Neural progenitor cell (in vitro differentiated cells): ENCODE results near the gene IGFALS. TPM values are rescaled to one million over a fixed set of nuclear protein-coding genes. Genes with fewer than 3 reads are reported as not detected.
A peak's percentile ranks its signal among the peaks of the same experiment; 100 is the strongest.

Experiments used
- DNase-seq: peaks from one replicate; pipeline ENCODE4 v3.0.0-alpha.2; 2016; ENCODE audit warnings: low spot score
- H2AFZ ChIP-seq: fragments of 200-600 bp; sonication (generic); replicated peaks from 2 replicates; pipeline ENCODE4 v1.6.1; 2016; ENCODE audit warnings: antibody characterized with exemption
- H3F3A ChIP-seq: fragments of 200-600 bp; sonication (generic); 2 replicates; pipeline ENCODE4 v1.6.1; 2016; ENCODE audit warnings: antibody characterized with exemption, low read depth
- H3K27ac ChIP-seq: fragments of 200-600 bp; sonication (generic); 2 replicates; pipeline ENCODE4 v1.5.1; 2016; ENCODE audit warnings: mild to moderate bottlenecking
- H3K27me3 ChIP-seq: fragments of 200-600 bp; sonication (generic); 2 replicates; pipeline ENCODE4 v1.6.1; 2016; ENCODE audit warnings: mild to moderate bottlenecking, moderate library complexity
- H3K36me3 ChIP-seq: fragments of 200-600 bp; sonication (generic); 2 replicates; pipeline ENCODE4 v1.5.1; 2016
- H3K4me1 ChIP-seq: fragments of 200-600 bp; sonication (generic); 2 replicates; pipeline ENCODE4 v1.6.1; 2016; ENCODE audit warnings: mixed run types
- H3K4me2 ChIP-seq: fragments of 200-600 bp; sonication (generic); 2 replicates; pipeline ENCODE4 v1.6.1; 2016
- H3K4me3 ChIP-seq: fragments of 200-600 bp; sonication (generic); 2 replicates; pipeline ENCODE4 v1.5.1; 2016
- H3K79me2 ChIP-seq: fragments of 200-600 bp; sonication (generic); 2 replicates; pipeline ENCODE4 v1.6.1; 2016; ENCODE audit warnings: low read depth
- H3K9ac ChIP-seq: fragments of 200-600 bp; sonication (generic); 2 replicates; pipeline ENCODE4 v1.6.1; 2016
- H3K9me3 ChIP-seq: fragments of 200-600 bp; sonication (generic); 2 replicates; pipeline ENCODE4 v1.5.1; 2016; ENCODE audit warnings: low read depth
- H4K20me1 ChIP-seq: fragments of 200-600 bp; sonication (generic); 2 replicates; pipeline ENCODE4 v1.6.1; 2016; ENCODE audit warnings: low read depth
- H3K27ac Mint-ChIP-seq: 3 replicates; pipeline ENCODE4 v1.8.0; 2021; ENCODE audit warnings: mixed read lengths
- H3K27me3 Mint-ChIP-seq: 2 replicates; pipeline ENCODE4 v1.8.0; 2022; ENCODE audit warnings: low read depth, mild to moderate bottlenecking, inconsistent platforms, moderate library complexity, mixed read lengths; ENCODE audit not compliant: insufficient read depth
- H3K36me3 Mint-ChIP-seq: 3 replicates; pipeline ENCODE4 v1.8.0; 2021; ENCODE audit warnings: mixed read lengths
- H3K4me1 Mint-ChIP-seq: 3 replicates; pipeline ENCODE4 v1.8.0; 2021; ENCODE audit warnings: mixed read lengths
- H3K4me3 Mint-ChIP-seq: 3 replicates; pipeline ENCODE4 v1.8.0; 2021; ENCODE audit warnings: mild to moderate bottlenecking, moderate library complexity, mixed read lengths
- H3K9me3 Mint-ChIP-seq: 3 replicates; pipeline ENCODE4 v1.8.0; 2020; ENCODE audit warnings: mixed read lengths
- EZH2 ChIP-seq: fragments of 200-600 bp; sonication (generic); IDR thresholded peaks from 2 replicates; pipeline ENCODE4 v1.6.1; 2017; ENCODE audit warnings: antibody characterized with exemption, mild to moderate bottlenecking, moderate library complexity
- EZH2phosphoT487 ChIP-seq: fragments of 200-600 bp; sonication (generic); IDR thresholded peaks from 2 replicates; pipeline ENCODE4 v1.6.1; 2017; ENCODE audit warnings: antibody characterized with exemption
- total RNA-seq: library from RNA; depleted of rRNA; stranded (reverse); fragments of >200 nt; gene quantifications from 2 replicates; pipeline ENCODE4 v1.2.3, GENCODE V29; 2015; ENCODE audit warnings: low replicate concordance
- TF ChIP-seq, protein P1 (sequence below): fragments of 200-600 bp; sonication (generic); IDR thresholded peaks from 2 replicates; pipeline ENCODE4 v1.5.1; 2017; ENCODE audit warnings: antibody characterized with exemption, mild to moderate bottlenecking

IGFALS gene
- total RNA-seq, 1 donor from 2014 or later = not detected

DNA sequence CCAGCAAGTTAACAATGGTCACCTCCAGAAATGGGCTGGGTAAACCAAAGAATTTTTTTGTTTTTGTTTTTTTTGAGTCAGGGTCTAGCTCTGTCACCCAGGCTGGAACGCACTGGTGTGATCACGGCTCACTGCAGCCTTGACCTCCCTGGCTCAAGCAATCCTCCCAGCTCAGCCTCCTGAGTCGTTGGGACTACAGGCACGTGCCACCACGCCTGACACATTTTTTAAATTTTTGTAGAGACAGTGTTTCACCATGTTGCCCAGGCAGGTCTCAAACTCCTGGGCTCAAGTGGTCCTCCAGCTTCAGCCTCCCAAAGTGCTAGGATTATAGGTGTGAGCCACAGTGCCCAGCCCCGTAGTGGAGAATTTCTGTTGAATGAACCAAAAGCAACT, 12.8 kb downstream of the IGFALS start:
- H3K9ac ChIP-seq = no peak overlapping the region
- peaks cover 16% of the 10 kb centered on the region for H3F3A ChIP-seq
- no peak for DNase-seq
- H2AFZ ChIP-seq = no peak overlapping the region
- H3K9me3 ChIP-seq = no peaks in the 10 kb centered on the region
- peaks cover 41% of the 10 kb centered on the region for H3K79me2 ChIP-seq
- Mint-ChIP-seq H3K4me3 (peak overlapping the region; percentile 90), H3K9me3 (no peaks in the 10 kb centered on the region), H3K27ac (no peak overlapping the region), H3K4me1 (peaks cover 15% of the 10 kb centered on the region), H3K27me3 (peaks cover 9% of the 10 kb centered on the region), H3K36me3 (no peaks in the 10 kb centered on the region)
- H3K4me1 ChIP-seq = peaks cover 6% of the 10 kb centered on the region
- H3K4me2 ChIP-seq = no peak overlapping the region
- no peak overlapping the region for H3K27ac ChIP-seq
- H3K27me3 ChIP-seq = no peaks in the 10 kb centered on the region
- no peak overlapping the region for H3K4me3 ChIP-seq
- H4K20me1 ChIP-seq = peaks cover 56% of the 10 kb centered on the region
- no peaks in the 10 kb centered on the region for H3K36me3 ChIP-seq
- no peak for TF ChIP-seq EZH2phosphoT487
- TF ChIP-seq EZH2 = no peak
- TF ChIP-seq, protein P1, sequence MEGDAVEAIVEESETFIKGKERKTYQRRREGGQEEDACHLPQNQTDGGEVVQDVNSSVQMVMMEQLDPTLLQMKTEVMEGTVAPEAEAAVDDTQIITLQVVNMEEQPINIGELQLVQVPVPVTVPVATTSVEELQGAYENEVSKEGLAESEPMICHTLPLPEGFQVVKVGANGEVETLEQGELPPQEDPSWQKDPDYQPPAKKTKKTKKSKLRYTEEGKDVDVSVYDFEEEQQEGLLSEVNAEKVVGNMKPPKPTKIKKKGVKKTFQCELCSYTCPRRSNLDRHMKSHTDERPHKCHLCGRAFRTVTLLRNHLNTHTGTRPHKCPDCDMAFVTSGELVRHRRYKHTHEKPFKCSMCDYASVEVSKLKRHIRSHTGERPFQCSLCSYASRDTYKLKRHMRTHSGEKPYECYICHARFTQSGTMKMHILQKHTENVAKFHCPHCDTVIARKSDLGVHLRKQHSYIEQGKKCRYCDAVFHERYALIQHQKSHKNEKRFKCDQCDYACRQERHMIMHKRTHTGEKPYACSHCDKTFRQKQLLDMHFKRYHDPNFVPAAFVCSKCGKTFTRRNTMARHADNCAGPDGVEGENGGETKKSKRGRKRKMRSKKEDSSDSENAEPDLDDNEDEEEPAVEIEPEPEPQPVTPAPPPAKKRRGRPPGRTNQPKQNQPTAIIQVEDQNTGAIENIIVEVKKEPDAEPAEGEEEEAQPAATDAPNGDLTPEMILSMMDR = no peak

DNA sequence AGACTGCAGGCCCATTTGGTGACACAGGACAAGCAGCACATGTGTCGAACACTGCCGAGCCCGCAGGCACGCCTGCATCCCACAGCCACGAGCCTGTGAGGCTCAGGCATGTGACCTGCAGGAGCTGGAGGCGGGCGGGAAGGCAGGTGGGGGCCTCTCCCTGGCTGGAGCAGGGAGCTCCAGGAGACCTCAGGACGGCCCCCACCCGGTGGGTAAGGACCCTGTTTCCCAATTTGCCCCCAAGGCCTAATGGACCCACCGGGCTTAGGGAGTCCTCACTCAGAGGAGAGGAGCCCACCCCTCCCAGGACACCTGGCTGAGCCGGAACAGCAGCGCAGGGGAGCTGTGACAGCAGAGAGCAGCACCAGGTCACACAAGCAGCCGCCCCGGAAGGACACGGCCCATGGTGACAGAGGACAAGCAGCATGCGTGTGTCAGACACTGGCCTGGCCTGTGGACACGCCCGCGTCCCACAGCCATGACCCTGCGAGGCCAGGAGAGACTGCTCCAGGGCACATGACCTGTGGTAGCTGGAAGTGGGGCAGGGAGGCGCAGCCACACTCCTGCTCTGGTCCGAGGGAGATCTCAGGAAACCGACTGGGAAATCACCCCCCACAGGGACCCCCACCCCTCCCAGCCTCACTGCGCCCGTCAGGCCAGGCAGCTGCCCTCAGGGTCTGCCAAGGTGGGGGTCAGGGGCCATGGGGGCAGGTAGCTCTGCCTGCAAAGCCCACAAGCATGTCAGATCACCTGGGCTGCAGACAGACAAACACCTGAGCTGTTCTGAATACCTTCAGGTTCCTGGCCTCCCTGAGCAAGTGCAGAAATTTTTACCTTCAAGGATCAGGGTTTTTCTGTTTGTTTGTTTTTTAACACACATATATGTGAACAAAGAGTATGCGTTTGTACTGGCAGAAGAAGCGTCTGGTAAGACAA, 13.5 kb downstream of the IGFALS start:
- no peak overlapping the region for H3K27ac Mint-ChIP-seq
- peaks cover 9% of the 10 kb centered on the region for H3K27me3 Mint-ChIP-seq
- no peak overlapping the region for H3K27ac ChIP-seq
- H3K36me3 Mint-ChIP-seq = no peaks in the 10 kb centered on the region
- no peak overlapping the region for H3K4me2 ChIP-seq
- no peak overlapping the region for H2AFZ ChIP-seq
- H3K9me3 Mint-ChIP-seq = no peaks in the 10 kb centered on the region
- no peak overlapping the region for H3K4me3 ChIP-seq
- peak overlapping the region; percentile 90 for H3K4me3 Mint-ChIP-seq
- DNase-seq = no peak
- H3F3A ChIP-seq = peaks cover 16% of the 10 kb centered on the region
- no peaks in the 10 kb centered on the region for H3K27me3 ChIP-seq
- H4K20me1 ChIP-seq = peaks cover 50% of the 10 kb centered on the region
- TF ChIP-seq, protein P1 = no peak
- TF ChIP-seq EZH2 (no peak), EZH2phosphoT487 (no peak)
- H3K9me3 ChIP-seq = no peaks in the 10 kb centered on the region
- no peaks in the 10 kb centered on the region for H3K36me3 ChIP-seq
- peaks cover 35% of the 10 kb centered on the region for H3K79me2 ChIP-seq
- H3K4me1 Mint-ChIP-seq = peaks cover 13% of the 10 kb centered on the region
- peaks cover 6% of the 10 kb centered on the region for H3K4me1 ChIP-seq
- no peak overlapping the region for H3K9ac ChIP-seq

DNA sequence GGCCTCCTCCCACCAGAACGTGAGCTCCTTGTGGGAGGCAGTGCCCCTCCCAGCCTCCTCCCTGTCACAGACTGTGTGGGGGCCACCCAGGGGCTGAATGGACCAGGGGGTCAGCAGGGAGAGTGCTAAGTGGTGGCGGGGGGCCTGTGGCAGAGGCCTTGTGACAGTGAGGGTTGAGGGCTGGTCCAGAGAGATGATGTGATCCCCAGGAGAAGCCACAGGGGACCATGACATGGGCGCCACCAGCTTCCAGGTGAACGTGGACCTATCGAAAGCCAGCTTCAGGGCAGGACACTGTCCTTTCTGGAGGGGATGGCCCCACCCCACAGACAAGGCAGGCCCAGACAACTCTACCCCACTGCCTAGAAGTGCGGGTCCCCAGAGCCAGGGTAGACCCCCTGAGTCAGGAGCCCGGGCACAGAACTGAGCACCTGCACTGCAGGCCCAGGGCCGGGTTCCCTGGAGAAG, 14.2 kb downstream of the IGFALS start:
- Mint-ChIP-seq H3K27ac (no peak overlapping the region), H3K36me3 (no peaks in the 10 kb centered on the region), H3K4me3 (no peak overlapping the region), H3K27me3 (peaks cover 9% of the 10 kb centered on the region), H3K9me3 (no peaks in the 10 kb centered on the region), H3K4me1 (peaks cover 12% of the 10 kb centered on the region)
- H3K9me3 ChIP-seq = no peaks in the 10 kb centered on the region
- no peaks in the 10 kb centered on the region for H3K27me3 ChIP-seq
- H3K36me3 ChIP-seq = no peaks in the 10 kb centered on the region
- peaks cover 35% of the 10 kb centered on the region for H3K79me2 ChIP-seq
- no peak overlapping the region for H3K27ac ChIP-seq
- TF ChIP-seq EZH2phosphoT487 (no peak), EZH2 (no peak)
- TF ChIP-seq, protein P1 = no peak
- H3K4me2 ChIP-seq = no peak overlapping the region
- no peak for DNase-seq
- peaks cover 7% of the 10 kb centered on the region for H3K4me1 ChIP-seq
- no peak overlapping the region for H3K9ac ChIP-seq
- H2AFZ ChIP-seq = no peak overlapping the region
- H4K20me1 ChIP-seq = peaks cover 47% of the 10 kb centered on the region
- H3K4me3 ChIP-seq = no peak overlapping the region
- peaks cover 16% of the 10 kb centered on the region for H3F3A ChIP-seq
